ENCODE data around the gene SETD2. TPM values are rescaled to one million over a fixed set of nuclear protein-coding genes. Genes with fewer than 3 reads are reported as not detected.

SETD2 gene
- total RNA-seq, 1 experiment from 2014 or later = 60.8 TPM

GRCh38 chr3:46986782-46987310, 177.1 kb downstream of the SETD2 start:
- H3K14ac ChIP-seq (ENCODE audit: insufficient read depth, low read length) = no peak overlapping the region
- H3K27ac ChIP-seq (ENCODE audit: insufficient read length, low read depth, low read length) = no peak overlapping the region
- H2BK12ac ChIP-seq (ENCODE audit: insufficient read length, low read depth, low read length) = no peak overlapping the region
- Mint-ChIP-seq H3K36me3 (ENCODE audit: insufficient read depth in 1 of 3, low read depth in 3 of 3) (peaks cover 10 to 23% (median 15%) of the 10 kb centered on the region in 3 experiments), H3K9me3 (no peaks in the 10 kb centered on the region), H3K27me3 (ENCODE audit: low read depth) (peaks cover 3% of the 10 kb centered on the region; the same call in 1 of the 2 replicates), H3K4me3 (no peak overlapping the region), H3K4me1 (peaks cover 35 to 39% of the 10 kb centered on the region in 2 experiments), H3K27ac (peak overlapping the region in 1 of 3 experiments; percentile 70; a peak in 3 of 7 replicates)
- H3K9me3 ChIP-seq (ENCODE audit: control insufficient read depth, low read depth, low read length) = no peaks in the 10 kb centered on the region
- H4K8ac ChIP-seq (replicated peaks; ENCODE audit: insufficient read length, low read depth, low read length) = no peak overlapping the region
- H3K18ac ChIP-seq (ENCODE audit: insufficient read length, low read depth, low read length) = no peak overlapping the region
- H3K27me3 ChIP-seq (ENCODE audit: insufficient read depth, low read length) = no peaks in the 10 kb centered on the region
- H2AFZ ChIP-seq (ENCODE audit: low read length) = no peak overlapping the region
- peaks cover 4% of the 10 kb centered on the region; the same call in 1 of the 2 replicates for H3K4me1 ChIP-seq (ENCODE audit: insufficient read depth, low read length)
- H2BK120ac ChIP-seq (ENCODE audit: low read depth, low read length, poor library complexity, severe bottlenecking) = no peak overlapping the region
- H4K20me1 ChIP-seq (ENCODE audit: control insufficient read depth, insufficient read depth, insufficient read length) = no peaks in the 10 kb centered on the region
- no peak overlapping the region for H2BK15ac ChIP-seq (ENCODE audit: low read depth, low read length)
- H2BK20ac ChIP-seq (ENCODE audit: low read depth, low read length, poor library complexity, severe bottlenecking) = no peak overlapping the region
- H3K79me2 ChIP-seq (ENCODE audit: insufficient read depth, low read length) = no peaks in the 10 kb centered on the region
- no CpG with 5 or more reads among the region's 3 CpGs for WGBS (ENCODE audit: extremely low coverage, insufficient read length, low lambda C conversion rate)
- no peak overlapping the region for H2AK5ac ChIP-seq (ENCODE audit: insufficient read length, low read length)
- no peak overlapping the region for H2BK5ac ChIP-seq (ENCODE audit: insufficient read length, low read length)
- no peaks in the 10 kb centered on the region for H3K79me1 ChIP-seq (ENCODE audit: insufficient read depth, low read depth, low read length, poor library complexity, severe bottlenecking)
- H3K23me2 ChIP-seq (ENCODE audit: insufficient read length, low read depth, low read length, poor library complexity, severe bottlenecking) = no peaks in the 10 kb centered on the region
- no peak overlapping the region for H3K4ac ChIP-seq (ENCODE audit: low read depth, low read length)
- DNase-seq = no peak
- H3K9ac ChIP-seq (ENCODE audit: extremely low read depth, insufficient read length, low read length) = no peak overlapping the region
- no peak overlapping the region for H4K5ac ChIP-seq (ENCODE audit: insufficient read length, low read depth, low read length)
- no peak overlapping the region for H3T11ph ChIP-seq (ENCODE audit: low read length)
- no peak for TF ChIP-seq CTCF (conservative IDR thresholded peaks at IDR 0.05)
- H3K23ac ChIP-seq (ENCODE audit: insufficient read length, low read depth, low read length) = no peak overlapping the region
- no peak overlapping the region for H4K91ac ChIP-seq (ENCODE audit: insufficient read length, low read depth, low read length)
- H3K4me2 ChIP-seq (ENCODE audit: insufficient read depth, insufficient read length, low read length) = no peak overlapping the region
- no peak overlapping the region for H3K56ac ChIP-seq (ENCODE audit: insufficient read length, low read depth, low read length)

All from H9 (cell line).